Heart left ventricle (tissue), 16 donors: ENCODE data around the gene NACAD. TPM values are rescaled to one million over a fixed set of nuclear protein-coding genes. Genes with fewer than 3 reads are reported as not detected.

Source experiments
- ATAC-seq, 4 donors: fragments of 200-7000 bp; cut with Tn5 transposase; one replicate each; pipeline ENCODE4 v1.9.1; 2020 to 2022; ENCODE audit warnings: moderate library complexity in 4 of 4, mild to moderate bottlenecking in 3 of 4, moderate number of reproducible peaks in 1 of 4
- DNase-seq, 5 donors: peaks; one replicate each; pipeline ENCODE4 v3.0.0-alpha.2; 2020
- H3K27ac ChIP-seq, 12 donors: fragments of 200-600 bp; sonication (generic) in 4 of 12; one replicate each; pipeline versions ENCODE4 v1.5.0 to v1.8.0; 2016 to 2022; ENCODE audit warnings: mild to moderate bottlenecking in 2 of 12
- H3K27me3 ChIP-seq, 9 donors: fragments of 200-600 bp; sonication (generic) in 2 of 9; one replicate each; pipeline versions ENCODE4 v1.5.1 to v1.8.0; 2016 to 2022; ENCODE audit warnings: mild to moderate bottlenecking in 3 of 9
- H3K36me3 ChIP-seq, 9 donors: fragments of 200-600 bp; sonication (generic) in 2 of 9; one replicate each; pipeline versions ENCODE4 v1.5.0 to v1.8.0; 2018 to 2022; ENCODE audit warnings: mild to moderate bottlenecking in 2 of 9
- H3K4me1 ChIP-seq, 12 donors: fragments of 200-600 bp; sonication (generic) in 4 of 12; one replicate each; pipeline versions ENCODE4 v1.5.0 to v1.8.0; 2016 to 2022; ENCODE audit warnings: mild to moderate bottlenecking in 3 of 12
- H3K4me3 ChIP-seq, 12 donors: fragments of 200-600 bp; sonication (generic) in 4 of 12; one replicate each; pipeline versions ENCODE4 v1.5.0 to v1.8.0; 2017 to 2022; ENCODE audit warnings: mild to moderate bottlenecking in 9 of 12, moderate library complexity in 4 of 12
- H3K9me3 ChIP-seq, 12 donors: fragments of 200-600 bp; sonication (generic) in 4 of 12; one replicate each; pipeline versions ENCODE4 v1.5.0 to v1.8.0; 2016 to 2022; ENCODE audit warnings: mild to moderate bottlenecking in 1 of 12
- POLR2A ChIP-seq, 2 donors: fragments of 450-650 bp; IDR thresholded peaks; one replicate each; pipeline ENCODE4 v1.6.1; 2017; ENCODE audit warnings: antibody characterized with exemption in 2 of 2, mild to moderate bottlenecking in 2 of 2, moderate library complexity in 2 of 2
- WGBS, 4 donors: extraction: QIAGEN DNeasy Blood & Tissue Kit in 2 of 4; methylation state at CpG; one replicate each; pipeline versions ENCODE4 v1.1.5 to v1.1.7; 2013 to 2018; 5-methylcytosine and 5-hydroxymethylcytosine counted together
- intact Hi-C, 10 donors: fragments of 100-400 bp; cut with DNase I; formaldehyde crosslinking; loops; one replicate each; pipeline versions ENCODE4 v1.11.1 to v1.14.2; 2022
- polyA plus RNA-seq, 2 donors: library from polyadenylated mRNA; stranded (reverse); fragments of 200-250 nt; gene quantifications; one replicate each; pipeline ENCODE4 v1.2.3, GENCODE V29; 2013
- total RNA-seq, 9 donors: library from RNA; depleted of rRNA in 2 of 9; stranded (reverse); fragments of >200 nt in 2 of 9; fragmentation: NEBNext Ultra II Directional in 3 of 9; extraction: Animal tissue kit (Norgen Biotek cat#: 25700) in 3 of 9; gene quantifications; one replicate each; pipeline versions ENCODE4 v1.1.0 to v1.2.4, GENCODE V29; 2016 to 2023
- TF ChIP-seq, protein P1 (sequence below), 12 donors: fragments of 200-600 bp; sonication (generic) in 4 of 12; IDR thresholded peaks; one replicate each; pipeline versions ENCODE4 v1.5.0 to v1.8.0; 2018 to 2022; ENCODE audit warnings: antibody characterized with exemption in 12 of 12, mild to moderate bottlenecking in 5 of 12
- donor health status: ischemic (EF 13 %, LVEDD 7.1; RV severe dilation, severe dysfunction).
- donor health status: healthy with polysubstance abuse.
- donor health status: DM: no; HTN: yes; CAD: no.
- donor health status: DM: no; HTN: no; CAD: no.
- donor health status: ischemic (EF 25% LVEDD 6.9; RV normal size, moderate dysfunction).
- donor health status: ischemic (EF 25% LVEDD 5.7; RV mildly dilated, moderate dysfunction).
- donor health status: healthy.
- donor health status: DM: yes; HTN: yes; CAD: no.
- donor health status: ischemic (EF 35%, LVEDD 5.7; RV mildly dilated, moderate dysfunction).
- donor health status: nonischemic (EF 11% LVEDD 7.7; RV severe dilation, severe dysfunction).
- donor health status: DM: yes; HTN: yes; CAD: no.
- donor health status: PGD.
- donor health status: ischemic (EF 29% LVEDD 5.4; RV normal size, mild dysfunction).
- donor health status: nonischemic (EF 23%, LVEDD 6.1; RV moderate dilation, normal function).

The NACAD gene
- total and polyA plus RNA-seq, 11 donors, result 1.9 to 16.3 (median 5.3) TPM

DNA sequence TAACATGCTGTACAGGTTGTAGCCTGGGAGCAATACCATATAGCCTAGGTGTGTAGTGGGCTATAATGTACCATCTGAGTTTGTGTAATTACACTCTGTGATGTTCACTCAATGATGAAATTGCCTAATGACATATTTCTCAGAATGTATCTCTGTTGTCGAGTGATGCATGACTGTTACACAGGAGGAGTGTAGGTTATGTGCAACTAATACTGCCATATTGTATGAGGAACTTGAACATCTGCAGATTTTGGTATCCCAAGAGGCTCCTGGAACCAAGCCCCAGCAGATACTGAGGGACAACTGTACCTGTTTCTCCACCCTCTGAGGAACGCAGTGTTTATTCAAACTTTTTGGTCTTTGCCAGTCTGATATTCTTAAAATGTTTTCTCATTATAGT, 38.6 kb downstream of the NACAD start:
- Histone ChIP-seq H3K4me1 (no peaks in the 10 kb centered on the region), H3K4me3 (no peak overlapping the region), H3K36me3 (peaks cover 0 to 74% (median 42%) of the 10 kb centered on the region in 9 donors), H3K9me3 (no peaks in the 10 kb centered on the region), H3K27ac (no peak overlapping the region), H3K27me3 (no peaks in the 10 kb centered on the region)
- DNase-seq (no peak), ATAC-seq (no peak)
- no peak for TF ChIP-seq POLR2A (IDR thresholded peaks at IDR 0.05)
- TF ChIP-seq, protein P1, sequence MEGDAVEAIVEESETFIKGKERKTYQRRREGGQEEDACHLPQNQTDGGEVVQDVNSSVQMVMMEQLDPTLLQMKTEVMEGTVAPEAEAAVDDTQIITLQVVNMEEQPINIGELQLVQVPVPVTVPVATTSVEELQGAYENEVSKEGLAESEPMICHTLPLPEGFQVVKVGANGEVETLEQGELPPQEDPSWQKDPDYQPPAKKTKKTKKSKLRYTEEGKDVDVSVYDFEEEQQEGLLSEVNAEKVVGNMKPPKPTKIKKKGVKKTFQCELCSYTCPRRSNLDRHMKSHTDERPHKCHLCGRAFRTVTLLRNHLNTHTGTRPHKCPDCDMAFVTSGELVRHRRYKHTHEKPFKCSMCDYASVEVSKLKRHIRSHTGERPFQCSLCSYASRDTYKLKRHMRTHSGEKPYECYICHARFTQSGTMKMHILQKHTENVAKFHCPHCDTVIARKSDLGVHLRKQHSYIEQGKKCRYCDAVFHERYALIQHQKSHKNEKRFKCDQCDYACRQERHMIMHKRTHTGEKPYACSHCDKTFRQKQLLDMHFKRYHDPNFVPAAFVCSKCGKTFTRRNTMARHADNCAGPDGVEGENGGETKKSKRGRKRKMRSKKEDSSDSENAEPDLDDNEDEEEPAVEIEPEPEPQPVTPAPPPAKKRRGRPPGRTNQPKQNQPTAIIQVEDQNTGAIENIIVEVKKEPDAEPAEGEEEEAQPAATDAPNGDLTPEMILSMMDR (IDR thresholded peaks at IDR 0.05), result no peak
- intact Hi-C loops, result no loop called here
- WGBS, 4 donors, result 73 to 99% (median 93%) methylated on average over 2 of the region's 2 CpGs

DNA sequence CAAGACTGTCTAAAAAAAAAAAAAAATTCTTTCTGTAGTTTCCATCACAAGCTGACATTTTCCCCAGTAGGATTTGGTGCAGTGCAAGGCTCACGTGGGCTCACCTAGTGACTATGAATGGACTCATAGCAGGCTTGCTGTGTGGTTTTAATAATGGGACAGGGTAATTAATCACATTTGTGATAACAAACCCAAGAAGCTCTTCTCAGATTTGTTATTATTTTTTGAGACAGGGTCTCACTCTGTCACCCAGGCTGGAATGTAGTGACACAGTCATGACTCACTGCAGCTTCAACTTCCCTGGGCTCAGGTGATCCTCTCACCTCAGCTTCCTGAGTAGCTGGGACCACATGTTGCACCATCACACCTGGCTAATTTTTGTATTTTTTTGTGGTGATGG, 40.0 kb downstream of the NACAD start:
- TF ChIP-seq, protein P1 (IDR thresholded peaks at IDR 0.05), result no peak
- TF ChIP-seq POLR2A (IDR thresholded peaks at IDR 0.05), result no peak
- ATAC-seq (no peak), DNase-seq (no peak)
- WGBS, 4 donors, result 95 to 97% (median 96%) methylated on average over 1 of the region's 1 CpG
- Histone ChIP-seq H3K36me3 (peaks cover 0 to 86% (median 50%) of the 10 kb centered on the region in 9 donors), H3K9me3 (no peaks in the 10 kb centered on the region), H3K4me1 (no peaks in the 10 kb centered on the region), H3K27ac (no peak overlapping the region), H3K4me3 (no peak overlapping the region), H3K27me3 (no peaks in the 10 kb centered on the region)
- intact Hi-C loops, result no loop called here

DNA sequence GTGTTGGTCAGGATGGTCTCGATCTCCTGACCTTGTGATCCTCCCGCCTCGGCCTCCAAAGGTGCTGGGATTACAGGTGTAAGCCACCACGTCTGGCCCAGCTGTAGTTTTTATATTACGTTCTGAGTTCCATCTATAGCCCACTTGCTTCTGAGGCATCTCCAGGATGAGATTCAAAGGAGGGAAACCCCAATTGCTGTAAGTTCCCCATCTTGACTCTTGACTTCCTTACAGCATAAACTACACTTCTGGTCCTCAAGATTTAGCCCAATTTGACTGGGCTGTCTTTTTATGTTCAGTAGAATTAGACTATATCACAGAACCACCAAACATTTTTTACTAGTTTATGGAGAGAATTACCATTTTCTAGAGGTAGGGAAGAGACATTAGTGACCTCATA, 44.4 kb downstream of the NACAD start:
- Histone ChIP-seq H3K27me3 (no peaks in the 10 kb centered on the region), H3K36me3 (peaks cover 0 to 99% (median 80%) of the 10 kb centered on the region in 9 donors), H3K4me3 (no peak overlapping the region), H3K27ac (no peak overlapping the region), H3K4me1 (no peaks in the 10 kb centered on the region), H3K9me3 (no peaks in the 10 kb centered on the region)
- DNase-seq (no peak), ATAC-seq (no peak)
- intact Hi-C loops, result no loop called here
- 78 to 89% (median 80%) methylated on average over 5 of the region's 5 CpGs for WGBS, 4 donors
- TF ChIP-seq POLR2A (IDR thresholded peaks at IDR 0.05), result no peak
- TF ChIP-seq, protein P1 (IDR thresholded peaks at IDR 0.05), result no peak

DNA sequence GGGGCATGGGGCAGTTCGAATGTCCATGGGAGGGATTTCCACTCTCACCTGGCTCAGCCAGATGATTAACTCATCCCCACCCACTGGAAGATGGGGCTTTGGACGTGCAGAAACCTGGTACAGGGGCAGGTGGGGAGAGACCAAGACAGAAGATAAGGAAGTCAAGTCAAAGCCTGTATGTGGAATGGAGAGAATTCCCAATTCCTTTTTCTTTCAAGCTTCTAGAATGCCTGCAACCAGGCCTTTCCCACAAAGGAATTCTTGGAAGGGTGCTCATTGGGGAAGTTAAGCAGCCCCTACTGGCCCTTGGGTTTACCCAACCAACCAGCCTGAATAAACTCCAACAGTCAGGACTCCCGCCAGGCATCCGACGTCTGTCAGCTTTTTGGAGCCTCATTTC, 49.7 kb downstream of the NACAD start:
- ATAC-seq, result no peak
- H3K27me3 ChIP-seq, result no peaks in the 10 kb centered on the region
- intact Hi-C loops, result no loop called here
- no peak for DNase-seq
- no peak for TF ChIP-seq POLR2A (IDR thresholded peaks at IDR 0.05)
- TF ChIP-seq, protein P1 (IDR thresholded peaks at IDR 0.05), result no peak
- peaks cover 0 to 65% (median 58%) of the 10 kb centered on the region in 9 donors for H3K36me3 ChIP-seq
- H3K4me1 ChIP-seq, result peaks cover 0 to 29% (median 3%) of the 10 kb centered on the region in 12 donors
- no peak overlapping the region for H3K4me3 ChIP-seq
- H3K27ac ChIP-seq, result no peak overlapping the region
- WGBS, 4 donors, result 91 to 95% (median 93%) methylated on average over 5 of the region's 5 CpGs
- H3K9me3 ChIP-seq, result no peaks in the 10 kb centered on the region
